ENCODE data around the gene TGFBR3. TPM values are rescaled to one million over a fixed set of nuclear protein-coding genes. Genes with fewer than 3 reads are reported as not detected.

The TGFBR3 gene
- total RNA-seq, 2 donors from 2014 or later, result 67.6 to 157 TPM

DNA sequence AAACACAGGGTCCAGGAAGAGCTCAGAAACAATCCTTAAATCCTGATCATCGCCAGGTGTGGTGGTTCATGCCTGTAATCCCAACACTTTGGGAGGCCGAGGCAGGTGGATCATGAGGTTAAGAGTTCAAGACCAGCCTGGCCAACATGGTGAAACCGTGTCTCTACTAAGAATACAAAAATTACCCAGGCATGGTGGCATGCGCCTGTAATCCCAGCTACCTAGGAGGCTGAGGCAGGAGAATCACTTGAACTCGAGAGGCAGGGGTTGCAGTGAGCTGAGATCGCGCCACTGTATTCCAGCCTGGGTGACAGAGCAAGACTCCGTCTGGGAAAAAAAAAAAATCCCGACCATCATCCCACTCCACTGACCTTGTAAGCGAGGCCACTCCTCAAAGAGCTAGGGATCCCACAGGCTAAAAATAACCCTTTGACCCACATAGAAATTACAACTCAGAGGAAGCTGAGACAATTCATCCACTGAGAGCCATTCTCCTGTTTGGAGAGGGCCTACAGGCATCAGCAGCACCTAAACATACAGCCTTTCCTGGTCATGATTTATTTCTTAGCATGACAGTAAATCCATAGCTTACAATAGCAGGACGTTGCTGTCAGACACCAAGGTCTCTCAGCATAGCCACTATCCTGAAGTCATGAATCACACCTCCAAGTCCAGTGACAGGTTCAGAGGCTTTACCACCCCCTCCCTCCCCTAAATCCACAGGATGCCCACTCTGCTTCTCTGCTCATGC is 66.7 kb downstream of the TGFBR3 start:
- H3K4me3 Mint-ChIP-seq, result peak overlapping the region; percentile 59
- DNase-seq (ENCODE audit: low spot score) (no peak), ATAC-seq (peak in 1 of 2 donors; percentile 66)
- peaks cover 69 to 73% of the 10 kb centered on the region in 2 donors for H3K4me1 Mint-ChIP-seq (ENCODE audit: low read depth in 2 of 2)
- H3K9me3 Mint-ChIP-seq, result no peaks in the 10 kb centered on the region
- H3K27me3 Mint-ChIP-seq, result no peaks in the 10 kb centered on the region
- peak overlapping the region; percentile 76 to 91 for H3K27ac Mint-ChIP-seq
- no peaks in the 10 kb centered on the region for H3K36me3 Mint-ChIP-seq

- Mint-ChIP-seq H3K27me3 (no peaks in the 10 kb centered on the region), H3K9me3 (no peaks in the 10 kb centered on the region), H3K27ac (peak overlapping the region; percentile 76 to 91), H3K36me3 (no peaks in the 10 kb centered on the region), H3K4me3 (peak overlapping the region; percentile 59), H3K4me1 (ENCODE audit: low read depth in 2 of 2) (peaks cover 69 to 78% of the 10 kb centered on the region in 2 donors)
- DNase-seq (ENCODE audit: low spot score) (no peak), ATAC-seq (peak; percentile 62 to 79)
Measured at GRCh38 chr1:91818713-91818975, 67.3 kb downstream of the TGFBR3 start.

GRCh38 chr1:91817211-91817905 is 68.6 kb downstream of the TGFBR3 start:
- DNase-seq (ENCODE audit: low spot score) (no peak), ATAC-seq (no peak)
- H3K36me3 Mint-ChIP-seq, result no peaks in the 10 kb centered on the region
- no peaks in the 10 kb centered on the region for H3K27me3 Mint-ChIP-seq
- H3K27ac Mint-ChIP-seq, result peak overlapping the region; percentile 54 to 91
- peaks cover 68 to 77% of the 10 kb centered on the region in 2 donors for H3K4me1 Mint-ChIP-seq (ENCODE audit: low read depth in 2 of 2)
- H3K9me3 Mint-ChIP-seq, result no peaks in the 10 kb centered on the region
- no peak overlapping the region for H3K4me3 Mint-ChIP-seq

GRCh38 chr1:91816031-91816430 is 69.9 kb downstream of the TGFBR3 start:
- Mint-ChIP-seq H3K9me3 (no peaks in the 10 kb centered on the region), H3K36me3 (no peaks in the 10 kb centered on the region), H3K4me1 (ENCODE audit: low read depth in 2 of 2) (peaks cover 67 to 79% of the 10 kb centered on the region in 2 donors), H3K27ac (peak overlapping the region; percentile 6 to 91), H3K27me3 (no peaks in the 10 kb centered on the region), H3K4me3 (no peak overlapping the region)
- DNase-seq (ENCODE audit: low spot score), result no peak
- no peak for ATAC-seq

DNA sequence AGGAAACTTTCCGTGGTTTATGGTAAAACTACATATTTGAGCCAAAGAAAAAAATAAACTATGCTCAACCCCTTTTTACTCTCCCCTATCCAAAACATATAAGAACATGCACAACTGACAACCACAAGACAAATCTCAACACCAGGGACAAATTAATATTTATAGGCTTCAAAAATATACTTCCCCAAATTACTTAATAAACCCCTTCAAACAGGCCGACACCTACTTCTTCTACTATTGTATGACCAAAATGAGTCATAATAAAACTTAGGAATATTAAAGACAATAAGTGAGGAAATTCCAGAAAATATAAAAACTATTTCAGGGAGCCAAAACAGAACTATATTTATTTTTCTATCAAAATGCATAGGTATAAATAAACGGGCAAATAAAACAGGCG is 71.5 kb downstream of the TGFBR3 start:
- Mint-ChIP-seq H3K27ac (peak overlapping the region; percentile 48 to 82), H3K36me3 (no peaks in the 10 kb centered on the region), H3K27me3 (no peaks in the 10 kb centered on the region), H3K4me3 (peak overlapping the region; percentile 5), H3K9me3 (no peaks in the 10 kb centered on the region), H3K4me1 (ENCODE audit: low read depth in 2 of 2) (peaks cover 74 to 86% of the 10 kb centered on the region in 2 donors)
- ATAC-seq, result no peak
- no peak for DNase-seq (ENCODE audit: low spot score)

- Mint-ChIP-seq H3K36me3 (no peaks in the 10 kb centered on the region), H3K9me3 (no peaks in the 10 kb centered on the region), H3K27me3 (no peaks in the 10 kb centered on the region), H3K4me3 (peak overlapping the region; percentile 5), H3K4me1 (ENCODE audit: low read depth in 2 of 2) (peaks cover 76 to 86% of the 10 kb centered on the region in 2 donors), H3K27ac (peak overlapping the region; percentile 48 to 82)
- no peak for ATAC-seq
- DNase-seq (ENCODE audit: low spot score), result no peak
Measured at GRCh38 chr1:91813813-91814212, 72.1 kb downstream of the TGFBR3 start.

GRCh38 chr1:91811363-91812025 is 74.5 kb downstream of the TGFBR3 start:
- Mint-ChIP-seq H3K9me3 (no peaks in the 10 kb centered on the region), H3K27me3 (no peaks in the 10 kb centered on the region), H3K4me3 (no peak overlapping the region), H3K27ac (peak overlapping the region; percentile 4 to 61), H3K4me1 (ENCODE audit: low read depth in 2 of 2) (peaks cover 67 to 79% of the 10 kb centered on the region in 2 donors), H3K36me3 (no peaks in the 10 kb centered on the region)
- no peak for DNase-seq (ENCODE audit: low spot score)
- ATAC-seq, result no peak

- no peaks in the 10 kb centered on the region for H3K36me3 Mint-ChIP-seq
- peaks cover 70 to 80% of the 10 kb centered on the region in 2 donors for H3K4me1 Mint-ChIP-seq (ENCODE audit: low read depth in 2 of 2)
- ATAC-seq, result peak in 1 of 2 donors; percentile 44
- no peak for DNase-seq (ENCODE audit: low spot score)
- peak overlapping the region; percentile 19 for H3K4me3 Mint-ChIP-seq
- H3K27me3 Mint-ChIP-seq, result no peaks in the 10 kb centered on the region
- peak overlapping the region in 1 of 2 donors; percentile 61 for H3K27ac Mint-ChIP-seq
- no peaks in the 10 kb centered on the region for H3K9me3 Mint-ChIP-seq
Measured at GRCh38 chr1:91809317-91809716, 76.6 kb downstream of the TGFBR3 start.

DNA sequence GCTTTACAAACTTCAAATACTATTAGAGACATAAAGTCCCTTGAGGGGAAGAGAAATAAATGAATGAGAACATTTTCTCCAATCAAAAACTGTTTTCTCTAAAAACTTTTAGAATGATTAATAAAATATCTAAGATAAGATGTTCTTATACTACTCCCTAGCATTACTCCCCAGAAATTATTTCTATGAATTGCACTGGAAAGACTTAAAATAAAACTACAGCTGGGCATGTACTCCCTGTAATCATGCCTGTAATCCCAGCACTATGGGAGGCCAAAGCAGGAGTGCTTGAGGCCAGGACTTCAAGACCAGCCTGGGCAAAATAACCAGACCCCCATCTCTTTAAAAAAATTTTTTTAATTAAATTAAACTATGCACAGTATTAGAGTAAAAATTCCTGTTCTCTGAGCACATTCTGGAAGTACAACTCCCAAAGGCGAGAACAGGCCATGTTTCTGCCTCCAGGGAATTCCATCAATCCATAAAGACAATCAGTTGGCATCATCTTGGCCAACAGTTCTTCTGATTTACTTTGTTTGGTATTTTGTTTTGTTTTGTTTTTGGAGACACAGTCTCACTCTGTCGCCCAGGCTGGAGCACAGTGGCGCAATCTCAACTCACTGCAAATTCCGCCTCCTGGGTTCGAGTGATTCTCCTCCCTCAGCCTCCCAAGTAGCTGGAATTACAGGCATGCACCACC is 77.9 kb downstream of the TGFBR3 start:
- H3K4me3 Mint-ChIP-seq, result peak overlapping the region; percentile 21
- no peaks in the 10 kb centered on the region for H3K27me3 Mint-ChIP-seq
- peaks cover under 1% of the 10 kb centered on the region for H3K36me3 Mint-ChIP-seq
- DNase-seq (ENCODE audit: low spot score), result no peak
- H3K27ac Mint-ChIP-seq, result peak overlapping the region; percentile 34 to 81
- no peaks in the 10 kb centered on the region for H3K9me3 Mint-ChIP-seq
- ATAC-seq, result no peak
- peaks cover 69 to 80% of the 10 kb centered on the region in 2 donors for H3K4me1 Mint-ChIP-seq (ENCODE audit: low read depth in 2 of 2)

DNA sequence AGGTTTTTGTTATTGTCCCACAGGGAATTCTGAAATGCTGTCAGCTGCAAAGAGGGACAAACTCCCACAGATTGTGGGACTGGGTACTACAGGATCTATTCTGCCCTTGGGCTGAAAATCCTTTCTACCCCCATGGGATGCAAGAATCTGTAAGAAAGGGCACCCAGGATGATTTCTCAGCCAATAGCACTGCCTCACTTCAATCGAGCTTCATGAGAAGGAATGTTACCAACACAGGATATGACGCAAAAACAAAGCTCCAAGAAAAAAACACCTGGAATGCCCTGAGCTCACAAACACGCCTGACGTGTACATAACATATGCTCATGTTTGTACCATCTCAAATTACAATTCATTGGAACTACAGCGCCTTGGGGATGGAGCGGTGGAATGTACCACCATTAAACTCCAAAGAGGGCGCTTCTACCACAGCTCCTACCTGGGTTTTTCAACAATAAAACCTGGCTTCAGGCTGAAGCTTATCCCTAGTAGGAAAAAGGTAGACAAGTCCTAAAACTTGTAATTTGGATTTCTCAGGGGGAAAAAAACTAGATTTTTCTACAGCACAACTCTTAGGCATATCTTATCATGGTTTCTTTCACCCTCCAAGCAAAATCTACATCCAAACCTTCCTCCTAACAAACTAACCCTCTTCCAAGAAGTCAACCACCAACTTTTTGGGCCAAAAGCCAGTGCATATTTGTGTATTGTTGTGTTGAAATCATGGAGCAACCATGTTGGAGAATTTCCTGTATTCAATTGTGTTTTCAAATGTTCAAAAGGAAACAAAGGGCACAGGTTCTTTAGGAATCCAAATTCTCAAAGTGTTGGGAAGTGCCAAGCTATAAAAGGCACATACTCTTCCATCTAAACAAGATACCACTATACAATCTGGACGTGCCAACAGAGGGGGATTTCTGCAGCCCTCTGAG is 78.9 kb downstream of the TGFBR3 start:
- no peaks in the 10 kb centered on the region for H3K9me3 Mint-ChIP-seq
- H3K27me3 Mint-ChIP-seq, result no peaks in the 10 kb centered on the region
- H3K27ac Mint-ChIP-seq, result peak overlapping the region; percentile 96 to 97
- peak overlapping the region; percentile 21 for H3K4me3 Mint-ChIP-seq
- DNase-seq (ENCODE audit: low spot score) (no peak), ATAC-seq (no peak)
- H3K4me1 Mint-ChIP-seq (ENCODE audit: low read depth in 2 of 2), result peaks cover 72 to 82% of the 10 kb centered on the region in 2 donors
- peaks cover 7% of the 10 kb centered on the region for H3K36me3 Mint-ChIP-seq

DNA sequence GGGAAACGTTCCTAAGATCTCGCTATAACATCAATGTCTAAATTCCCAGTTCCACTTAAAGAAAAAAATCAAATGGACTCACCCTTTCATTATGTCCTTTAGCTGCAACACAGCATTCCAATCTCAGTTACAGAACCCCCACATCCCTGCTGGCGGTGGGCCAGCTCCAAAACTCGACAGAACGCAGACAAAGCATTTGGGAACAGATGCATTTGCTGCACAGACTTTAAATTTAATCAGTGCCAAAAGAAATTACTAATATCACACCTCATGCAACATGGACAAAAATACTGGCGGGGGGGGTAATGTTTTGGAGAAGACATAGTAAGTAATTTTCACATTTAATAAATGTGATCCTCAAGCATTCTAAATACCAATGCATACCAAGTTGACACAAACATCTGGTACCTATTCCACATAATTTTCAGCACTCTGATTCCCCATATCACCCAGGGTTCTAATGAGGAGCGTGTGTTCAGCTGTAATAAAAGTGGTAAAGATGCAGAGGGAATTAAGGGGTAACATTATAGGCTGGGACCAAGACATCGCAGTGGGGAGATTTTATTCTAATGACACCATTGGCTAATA is 79.7 kb downstream of the TGFBR3 start:
- peaks cover 7% of the 10 kb centered on the region for H3K36me3 Mint-ChIP-seq
- H3K4me1 Mint-ChIP-seq (ENCODE audit: low read depth in 2 of 2), result peaks cover 74 to 80% of the 10 kb centered on the region in 2 donors
- DNase-seq (ENCODE audit: low spot score), result no peak

DNA sequence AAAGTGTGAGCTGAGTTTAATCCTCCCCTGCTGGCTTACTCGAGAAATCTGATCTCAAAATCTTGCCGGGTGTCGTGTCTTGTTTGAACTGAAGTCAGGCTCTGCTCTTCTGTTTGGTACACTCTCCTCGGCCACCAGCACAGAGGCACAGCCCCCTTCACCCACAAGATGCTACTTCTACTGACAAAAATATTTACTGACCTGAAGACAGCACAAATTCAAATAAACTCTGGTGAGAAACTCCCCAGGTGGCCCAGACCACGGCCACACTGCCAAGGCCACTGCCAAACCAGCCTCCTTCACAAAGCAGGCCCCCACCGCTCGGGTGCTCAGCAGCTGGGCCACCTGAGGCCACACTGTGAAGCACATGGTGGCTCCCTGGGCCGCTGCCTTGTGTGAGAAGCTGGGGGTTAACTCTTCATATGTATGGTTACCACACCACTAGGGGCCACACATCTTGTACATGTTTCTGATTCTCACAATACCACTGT is 80.6 kb downstream of the TGFBR3 start:
- peaks cover 7% of the 10 kb centered on the region for H3K36me3 Mint-ChIP-seq
- peak overlapping the region; percentile 88 for H3K4me3 Mint-ChIP-seq
- DNase-seq (ENCODE audit: low spot score) (peak; percentile 69), ATAC-seq (peak in 1 of 2 donors; percentile 15)
- H3K27me3 Mint-ChIP-seq, result no peaks in the 10 kb centered on the region
- H3K4me1 Mint-ChIP-seq (ENCODE audit: low read depth in 2 of 2), result peaks cover 69 to 77% of the 10 kb centered on the region in 2 donors
- no peaks in the 10 kb centered on the region for H3K9me3 Mint-ChIP-seq
- H3K27ac Mint-ChIP-seq, result peak overlapping the region; percentile 96 to 97

More for the DNA sequence above, 79.7 kb downstream of the TGFBR3 start:
- ATAC-seq, result no peak
- Mint-ChIP-seq H3K27me3 (no peaks in the 10 kb centered on the region), H3K9me3 (no peaks in the 10 kb centered on the region), H3K27ac (peak overlapping the region; percentile 96 to 97), H3K4me3 (peak overlapping the region; percentile 10)

Measured in natural killer cell treated with Interleukin-12 subunit alpha and Interleukin-12 subunit beta and Interleukin-15 and Interleukin-18, amount 100 ng/mL, for 72 hours (primary cell).